H1 (cell line): Measurements from ENCODE around the gene MACROD1. TPM values are rescaled to one million over a fixed set of nuclear protein-coding genes. Genes with fewer than 3 reads are reported as not detected.

ENCODE experiments used
- ATF2 ChIP-seq: IDR thresholded peaks from 2 replicates; pipeline ENCODE4 v1.6.1; 2012; ENCODE audit warnings: low read length, inconsistent platforms
- polyA plus RNA-seq, 7 experiments: library from polyadenylated mRNA; depleted of rRNA in 3 of 7; stranded (reverse) in 5 of 7; unstranded in 2 of 7; fragments of >200 nt in 5 of 7; fragments of 200-250 nt in 2 of 7; gene quantifications; 1 replicate in 5 of 7; 2 replicates in 1 of 7; 4 replicates in 1 of 7; pipeline versions ENCODE4 v1.2.1 to v1.2.3, GENCODE V29; 2011 to 2013; ENCODE audit warnings: missing spikeins in 2 of 7, mixed read lengths in 2 of 7
- total RNA-seq: library from RNA; stranded (reverse); fragmentation: NEBNext Ultra II Directional; extraction: Animal tissue kit (Norgen Biotek cat#: 25700); gene quantifications from 2 replicates; pipeline ENCODE4 v1.2.1, GENCODE V29; 2021

MACROD1 gene
- total and polyA plus RNA-seq, 2 of the 8 experiments (the other 6 are each of a cell fraction or from before 2014, with no cell fraction given) = 19.5 to 34.1 TPM

GRCh38 chr11:64095949-64096348 is 70.0 kb downstream of the MACROD1 start (continued):
- no peak for TF ChIP-seq ATF2
- TF ChIP-seq, all 59 proteins: peak for 0
